ENCODE data around the gene B4GALT2. TPM values are rescaled to one million over a fixed set of nuclear protein-coding genes. Genes with fewer than 3 reads are reported as not detected.
A peak's percentile ranks its signal among the peaks of the same experiment; 100 is the strongest.

The B4GALT2 gene
- total and polyA plus RNA-seq, 2 of the 4 experiments (the other 2 are of a cell fraction), result 52.3 to 60.8 TPM

DNA sequence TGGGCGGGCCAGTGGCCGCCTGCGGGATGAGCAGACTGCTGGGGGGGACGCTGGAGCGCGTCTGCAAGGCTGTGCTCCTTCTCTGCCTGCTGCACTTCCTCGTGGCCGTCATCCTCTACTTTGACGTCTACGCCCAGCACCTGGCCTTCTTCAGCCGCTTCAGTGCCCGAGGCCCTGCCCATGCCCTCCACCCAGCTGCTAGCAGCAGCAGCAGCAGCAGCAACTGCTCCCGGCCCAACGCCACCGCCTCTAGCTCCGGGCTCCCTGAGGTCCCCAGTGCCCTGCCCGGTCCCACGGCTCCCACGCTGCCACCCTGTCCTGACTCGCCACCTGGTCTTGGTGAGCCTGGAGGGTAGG lies 2.1 kb downstream of the B4GALT2 start:
- TF ChIP-seq POLR2A (IDR thresholded peaks at IDR 0.05; ENCODE audit: low read depth, low read length) (no peak), USF2 (IDR thresholded peaks at IDR 0.05; ENCODE audit: low read depth, low read length) (no peak), MXI1 (IDR thresholded peaks at IDR 0.05; ENCODE audit: borderline replicate concordance, low read depth, low read length) (no peak), RAD21 (IDR thresholded peaks at IDR 0.05; ENCODE audit: low read length) (no peak), NFE2L2 (IDR thresholded peaks at IDR 0.05; ENCODE audit: low read depth, low read length) (no peak)
- 90% methylated on average over 13 of the region's 20 CpGs; no CpG with 5 or more reads in 1 of the 2 experiments for WGBS, 2 experiments (ENCODE audit: extremely low coverage in 2 of 2, insufficient read length in 1 of 2)
- ATAC-seq (ENCODE audit: low read depth) (no peak), DNase-seq (no peak)
- Histone ChIP-seq H3K18ac (ENCODE audit: low read depth, low read length) (no peak overlapping the region), H3K4me2 (ENCODE audit: low read depth, low read length) (no peak overlapping the region), H2AFZ (replicated peaks; ENCODE audit: low read length, poor library complexity) (no peak overlapping the region), H4K20me1 (ENCODE audit: insufficient read depth, low read length) (peaks cover 52% of the 10 kb centered on the region), H3K9me3 (ENCODE audit: control insufficient read depth, insufficient read depth, low read length) (no peaks in the 10 kb centered on the region), H3K27ac (ENCODE audit: insufficient read depth, low read length) (no peak overlapping the region), H3K14ac (replicated peaks; ENCODE audit: low read depth, low read length) (no peak overlapping the region), H2BK120ac (ENCODE audit: low read depth, low read length) (no peak overlapping the region), H4K91ac (ENCODE audit: insufficient read depth, low read depth, low read length) (no peak overlapping the region), H3K23ac (ENCODE audit: low read depth, low read length) (no peak overlapping the region), H2AK9ac (replicated peaks; ENCODE audit: low read depth, low read length, poor library complexity) (peak overlapping the region; percentile 100), H4K5ac (ENCODE audit: low read depth, low read length) (no peak overlapping the region), H3K79me1 (ENCODE audit: low read depth in 1 of 2, low read length in 2 of 2) (peaks cover 46 to 79% of the 10 kb centered on the region in 2 experiments), H3K56ac (ENCODE audit: extremely low read depth, insufficient read depth, low read length) (no peak overlapping the region), H2BK5ac (ENCODE audit: low read depth, low read length, poor library complexity, severe bottlenecking) (no peak overlapping the region), H3K36me3 (ENCODE audit: control insufficient read depth, insufficient read depth, low read length) (peaks cover 53% of the 10 kb centered on the region), H3K9me1 (ENCODE audit: insufficient read depth, low read length) (peaks cover 42% of the 10 kb centered on the region), H2BK15ac (ENCODE audit: low read depth, low read length) (no peak overlapping the region), H2BK20ac (ENCODE audit: low read depth, low read length) (no peak overlapping the region), H3K4me3 (ENCODE audit: insufficient read depth, low read depth, low read length) (no peak overlapping the region), H3K4ac (ENCODE audit: low read depth, low read length) (no peak overlapping the region), H4K8ac (ENCODE audit: low read depth in 2 of 2, low read length in 2 of 2) (no peak overlapping the region), H3K27me3 (ENCODE audit: control insufficient read depth, insufficient read depth, low read length) (no peaks in the 10 kb centered on the region), H3K9ac (ENCODE audit: low read depth, low read length) (no peak overlapping the region), H3K4me1 (ENCODE audit: control insufficient read depth, insufficient read depth, low read length) (peaks cover 21% of the 10 kb centered on the region), H2AK5ac (ENCODE audit: low read depth, low read length) (no peak overlapping the region)
- no TSS peak for BruUV-seq (replicated peaks)
- ChIA-PET CTCF (no interaction called here), POLR2A (ENCODE audit: unreplicated experiment) (no interaction called here)
- in situ Hi-C loops (cut with MboI; ENCODE audit: low sequenced_read_pairs) (no loop called here), dilution Hi-C loops (cut with HindIII; ENCODE audit: low sequenced_read_pairs, unreplicated experiment) (no loop called here), intact Hi-C loops (cut with micrococcal nuclease) (no loop called here)

All from IMR-90 (cell line).